Caki2 (cell line): ENCODE measurements around the gene UAP1L1. TPM values are rescaled to one million over a fixed set of nuclear protein-coding genes. Genes with fewer than 3 reads are reported as not detected.
A peak's percentile ranks its signal among the peaks of the same experiment; 100 is the strongest.
"Not testable (repeated sequence)": the region's sequence is repeated elsewhere in the genome, so short reads cannot be mapped to it uniquely, and the experiment has no call there.

Experiments used
- DNase-seq: peaks from one replicate; pipeline ENCODE4 v3.0.0-alpha.2; 2015; ENCODE audit warnings: low read depth
- in situ Hi-C: cut with HindIII; loops from 2 replicates; pipeline ENCODE4 v1.10.0; 2016; ENCODE audit warnings: low sequenced_read_pairs, low pct_unique_long_range_greater_than_20kb, mixed read lengths
- total RNA-seq: library from RNA; depleted of rRNA; stranded (reverse); fragments of >200 nt; shearing (Covaris generic); gene quantifications from 2 replicates; pipeline ENCODE4 v1.2.3, GENCODE V29; 2014; ENCODE audit warnings: low replicate concordance; rRNA removed

UAP1L1 gene, protein sequence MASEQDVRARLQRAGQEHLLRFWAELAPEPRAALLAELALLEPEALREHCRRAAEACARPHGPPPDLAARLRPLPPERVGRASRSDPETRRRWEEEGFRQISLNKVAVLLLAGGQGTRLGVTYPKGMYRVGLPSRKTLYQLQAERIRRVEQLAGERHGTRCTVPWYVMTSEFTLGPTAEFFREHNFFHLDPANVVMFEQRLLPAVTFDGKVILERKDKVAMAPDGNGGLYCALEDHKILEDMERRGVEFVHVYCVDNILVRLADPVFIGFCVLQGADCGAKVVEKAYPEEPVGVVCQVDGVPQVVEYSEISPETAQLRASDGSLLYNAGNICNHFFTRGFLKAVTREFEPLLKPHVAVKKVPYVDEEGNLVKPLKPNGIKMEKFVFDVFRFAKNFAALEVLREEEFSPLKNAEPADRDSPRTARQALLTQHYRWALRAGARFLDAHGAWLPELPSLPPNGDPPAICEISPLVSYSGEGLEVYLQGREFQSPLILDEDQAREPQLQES
- 2.1 and 2.3 TPM in 2 replicates for total RNA-seq

DNA sequence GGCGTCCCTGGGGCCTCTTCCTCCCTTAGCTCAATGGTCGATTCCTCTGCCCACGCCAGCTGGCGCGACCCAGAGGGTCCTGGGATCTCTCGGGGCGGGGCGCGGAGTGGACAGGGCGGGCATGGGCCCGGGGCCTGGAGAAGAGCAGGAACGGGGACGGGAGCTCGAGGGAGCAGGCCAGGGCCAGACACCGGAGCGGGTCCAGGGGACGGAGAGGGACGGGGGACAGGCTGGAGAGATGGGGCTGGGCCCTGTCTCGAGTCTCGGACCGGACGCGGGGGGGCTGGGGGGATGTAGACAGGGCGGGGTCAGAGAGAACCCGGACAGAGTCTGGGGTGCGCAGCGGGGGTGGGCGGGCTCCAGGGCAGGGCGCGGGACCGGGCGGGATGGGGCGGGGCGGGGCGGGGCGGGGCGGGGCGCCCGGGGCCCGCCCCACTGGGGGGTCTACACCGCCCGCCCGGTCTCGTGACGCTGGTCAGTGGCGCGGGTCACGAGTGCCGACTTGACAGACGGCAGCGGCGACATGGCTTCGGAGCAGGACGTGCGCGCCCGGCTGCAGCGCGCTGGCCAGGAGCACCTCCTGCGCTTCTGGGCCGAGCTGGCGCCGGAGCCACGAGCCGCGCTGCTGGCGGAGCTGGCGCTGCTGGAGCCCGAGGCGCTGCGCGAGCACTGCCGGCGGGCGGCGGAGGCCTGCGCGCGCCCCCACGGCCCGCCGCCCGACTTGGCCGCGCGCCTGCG, at the start of gene UAP1L1:
Gene UAP1L1, plus strand, starts transcription at position 508 of the 738 bp plus-strand sequence. Its CDS starts 16 bp downstream, at position 524.
- in situ Hi-C loops = no loop called here
- no peak for DNase-seq

DNA sequence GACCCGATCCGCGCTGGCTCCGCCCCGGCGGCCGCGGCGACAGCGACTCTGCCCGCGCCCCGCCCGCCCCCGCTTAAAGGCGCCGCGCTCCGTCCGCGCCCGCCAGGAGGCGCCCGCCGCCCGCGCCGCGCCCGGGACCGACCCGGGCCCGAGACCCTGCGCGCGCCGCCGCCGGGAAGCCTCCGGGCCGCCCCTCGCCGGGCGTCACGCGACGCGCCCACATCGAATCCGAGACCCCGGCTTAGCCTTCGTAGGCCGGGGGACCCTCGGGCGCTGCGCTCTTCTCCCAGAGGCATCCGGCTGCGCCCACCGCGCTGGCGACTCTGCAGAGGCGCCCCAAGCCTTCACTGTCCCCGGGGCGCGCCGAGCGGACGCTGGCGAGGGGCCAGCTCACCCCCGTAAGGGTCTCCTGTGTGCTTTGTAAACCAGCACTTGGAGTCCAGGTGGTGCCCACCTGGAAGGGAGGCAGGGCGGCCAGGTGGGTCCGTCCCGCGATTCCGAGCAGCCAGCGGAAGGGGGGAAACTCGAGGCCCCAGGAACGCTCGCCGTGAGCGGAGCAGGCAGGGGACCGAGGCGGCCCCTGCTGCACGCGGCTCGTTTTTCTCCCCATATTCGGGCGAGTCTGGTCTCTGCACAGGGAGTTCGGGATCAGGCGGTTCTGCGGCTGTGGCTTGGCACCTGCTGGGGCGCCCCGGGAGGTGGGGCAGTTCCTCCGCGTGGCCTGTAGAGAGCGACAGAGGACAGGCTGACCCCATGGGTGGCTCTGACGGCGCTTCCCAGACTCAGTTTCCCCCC, 48.9 kb upstream of the UAP1L1 start:
- in situ Hi-C loops = no loop called here

DNA sequence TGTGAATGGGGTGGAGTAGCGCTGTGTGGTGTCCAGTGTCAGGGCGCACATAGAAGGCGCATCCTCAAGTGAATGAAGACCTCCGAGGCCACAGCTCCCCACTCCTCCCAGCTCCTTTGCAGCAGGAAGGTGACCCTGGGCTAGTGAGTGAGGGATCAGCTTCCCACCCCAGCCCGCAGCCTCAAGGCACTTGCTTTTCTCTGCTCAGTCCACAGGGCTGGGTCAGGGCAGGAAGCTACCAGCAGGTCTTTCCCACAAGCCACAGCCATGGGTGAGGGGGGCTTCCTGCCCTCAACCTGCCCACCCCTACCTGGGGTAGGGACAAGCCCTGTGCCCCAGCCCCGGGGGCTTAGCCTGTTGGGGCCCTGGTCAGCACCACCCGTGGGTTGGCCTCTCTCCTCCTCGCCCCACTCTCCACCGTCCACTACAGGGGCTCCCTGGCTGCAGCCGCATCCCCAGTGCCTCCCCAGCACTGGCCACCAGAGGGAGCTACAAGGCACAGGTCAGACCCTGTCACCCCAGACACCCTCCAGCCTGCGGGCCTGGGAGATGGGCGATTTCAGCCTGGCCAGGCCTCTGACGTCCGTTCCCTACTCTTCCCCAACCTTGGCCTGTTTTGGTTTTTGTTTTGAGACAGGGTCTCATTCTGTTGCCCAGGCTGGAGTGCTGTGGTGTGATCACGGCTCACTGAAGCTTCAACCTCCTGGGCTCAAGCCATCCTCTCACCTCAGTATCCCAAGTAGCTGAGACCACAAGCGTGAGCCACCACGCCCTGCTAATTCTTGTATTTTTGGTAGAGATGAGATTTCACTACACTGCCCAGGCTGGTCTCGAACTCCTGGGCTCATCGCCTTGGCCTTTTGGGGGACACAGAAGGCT, 48.0 kb upstream of the UAP1L1 start:
- in situ Hi-C loops = no loop called here
- DNase-seq = peak; percentile 52

More for the DNA sequence above, 48.9 kb upstream of the UAP1L1 start:
- DNase-seq = peak; percentile 43

- in situ Hi-C loops = no loop called here
- no peak for DNase-seq
Observed at GRCh38 chr9:137030006-137030405, 47.3 kb upstream of the UAP1L1 start.

GRCh38 chr9:137030538-137031527, 46.5 kb upstream of the UAP1L1 start:
- DNase-seq = no peak

DNA sequence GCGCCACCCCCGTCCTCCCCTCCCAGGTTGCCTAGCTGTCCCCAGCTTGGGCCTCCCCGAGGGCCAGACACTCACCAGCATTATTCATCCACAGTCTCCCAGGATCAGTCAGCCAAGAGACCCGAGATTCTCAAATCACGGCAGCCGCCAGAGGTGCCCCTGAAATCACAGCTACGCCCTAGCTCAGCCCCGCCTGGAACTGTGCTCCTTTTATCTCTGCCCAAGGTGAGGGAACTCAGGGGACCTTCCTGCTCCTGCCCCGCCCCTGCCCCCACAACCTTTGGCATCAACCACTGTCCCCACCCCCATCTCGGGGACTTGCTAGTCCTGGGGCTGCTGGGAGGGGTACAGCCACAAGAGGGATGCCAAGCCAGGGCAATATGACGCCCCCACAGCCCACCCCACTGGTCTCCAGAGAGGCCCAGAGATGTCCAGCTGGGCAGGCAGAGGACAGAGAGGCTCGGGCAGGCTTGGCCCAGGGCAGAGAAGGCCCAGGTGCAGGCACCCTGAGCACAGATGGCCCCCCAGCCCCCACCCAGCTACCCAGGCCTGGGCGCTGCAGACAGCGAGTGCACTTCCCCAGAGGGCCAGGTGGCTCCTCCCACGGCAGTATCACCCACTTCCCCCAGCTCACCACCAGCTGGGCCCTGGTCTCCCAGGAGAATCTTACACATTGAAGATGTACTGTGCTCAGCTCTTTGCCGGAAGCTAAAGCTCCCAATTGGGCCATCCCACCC, 45.2 kb upstream of the UAP1L1 start, which contains the start of gene FUT7:
Gene FUT7, minus strand, starts transcription at position 185 of the 737 bp plus-strand sequence. Its CDS starts 97 bp downstream, at position 88.
- DNase-seq = no peak
- in situ Hi-C loops = no loop called here

More at GRCh38 chr9:137030538-137031527, 46.5 kb upstream of the UAP1L1 start:
- in situ Hi-C loops = no loop called here

- DNase-seq = no peak
- in situ Hi-C loops = no loop called here
Observed at GRCh38 chr9:137032858-137033257, 44.5 kb upstream of the UAP1L1 start.

DNA sequence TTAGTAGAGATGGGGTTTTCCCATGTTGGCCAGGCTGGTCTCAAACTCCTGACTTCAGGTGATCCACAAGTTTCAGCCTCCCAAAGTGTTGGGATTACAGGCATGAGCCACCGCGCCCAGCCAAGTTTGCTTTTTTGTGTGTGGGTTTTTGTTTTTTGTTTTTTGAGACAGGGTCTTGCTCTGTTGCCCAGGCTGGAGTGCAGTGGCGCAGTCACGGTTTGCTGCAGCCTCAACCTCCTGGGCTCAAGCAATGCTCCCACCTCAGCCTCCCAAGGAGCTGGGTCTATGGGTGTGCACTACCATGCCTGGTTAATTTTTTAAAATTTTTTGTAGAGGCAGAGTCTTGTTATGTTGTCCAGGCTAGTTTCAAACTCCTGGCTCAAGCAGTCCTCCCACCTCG, 43.8 kb upstream of the UAP1L1 start:
- DNase-seq, in situ Hi-C loops: not testable (repeated sequence)

DNA sequence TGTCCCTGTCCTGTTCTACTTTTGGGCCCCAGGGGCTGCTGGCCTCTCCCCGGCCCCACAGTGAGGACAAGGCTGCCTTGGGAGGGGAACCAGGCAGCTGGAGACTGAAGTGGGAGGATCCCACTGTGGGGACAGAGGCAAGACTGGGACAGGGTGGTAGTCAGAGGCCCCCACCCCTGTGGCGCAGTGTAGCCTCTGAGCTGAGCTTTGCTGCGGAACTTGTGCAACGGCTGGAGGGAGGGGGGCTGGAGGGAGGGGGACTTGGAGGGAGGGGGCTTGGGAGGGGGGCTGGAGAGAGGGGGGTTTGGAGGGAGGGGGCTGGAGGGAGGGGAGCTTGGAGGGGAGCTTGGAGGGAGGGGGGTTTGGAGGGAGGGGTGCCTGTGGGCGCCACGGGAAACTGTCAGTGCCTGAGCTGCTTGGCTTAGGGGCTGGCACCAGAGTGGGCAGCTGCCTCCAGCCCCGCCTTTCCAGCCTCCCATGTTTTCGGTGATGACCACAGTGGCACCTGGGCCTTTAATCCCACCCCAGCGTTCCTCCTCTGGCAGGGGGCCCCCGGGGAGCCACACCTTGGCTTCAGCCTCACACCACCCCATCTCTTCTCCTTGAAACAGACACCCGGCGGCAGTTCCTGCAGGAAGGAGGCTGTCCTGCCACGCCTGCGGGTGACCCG, 43.1 kb upstream of the UAP1L1 start:
- in situ Hi-C loops = no loop called here
- no peak for DNase-seq

DNA sequence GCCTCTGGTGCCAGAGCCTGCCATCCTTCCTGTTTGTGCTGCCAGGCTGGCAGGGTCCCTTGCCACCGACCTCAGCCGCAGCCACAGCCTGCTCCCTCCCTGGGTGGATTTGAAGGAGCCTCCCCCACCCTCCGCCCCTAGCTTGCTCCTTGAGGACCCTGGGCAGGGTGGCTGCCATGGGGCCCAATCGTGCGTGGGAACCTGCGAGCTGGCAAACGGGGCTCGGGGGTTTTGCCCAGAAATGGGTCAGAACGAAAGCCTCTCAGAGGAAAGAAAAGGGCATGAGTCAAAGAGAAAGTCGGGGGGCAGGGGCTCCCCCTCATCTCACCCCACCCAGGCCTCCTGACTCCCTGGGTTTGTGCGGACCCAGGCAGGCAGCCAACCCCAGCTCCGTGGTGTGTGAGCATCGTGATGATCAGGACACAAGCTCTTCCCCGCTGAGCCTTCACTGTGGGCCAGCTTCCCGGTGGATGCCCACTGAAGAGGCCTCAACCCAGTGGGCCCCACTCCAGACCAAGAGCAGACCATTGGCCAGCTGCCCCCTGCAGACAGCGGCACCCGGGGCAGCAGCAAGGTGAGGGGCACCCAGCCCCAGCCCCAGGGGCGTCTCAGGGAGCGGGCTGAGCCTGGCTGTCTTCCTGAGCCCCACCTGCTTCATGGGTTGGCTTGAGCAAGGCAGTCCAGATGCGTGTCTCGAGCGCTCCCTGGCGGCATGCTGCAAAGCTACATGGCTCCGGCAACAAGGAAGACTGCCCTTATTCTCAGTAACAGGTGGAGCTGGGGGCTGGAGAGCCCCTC, 42.4 kb upstream of the UAP1L1 start:
- DNase-seq = peak; percentile 58
- in situ Hi-C loops = no loop called here

DNA sequence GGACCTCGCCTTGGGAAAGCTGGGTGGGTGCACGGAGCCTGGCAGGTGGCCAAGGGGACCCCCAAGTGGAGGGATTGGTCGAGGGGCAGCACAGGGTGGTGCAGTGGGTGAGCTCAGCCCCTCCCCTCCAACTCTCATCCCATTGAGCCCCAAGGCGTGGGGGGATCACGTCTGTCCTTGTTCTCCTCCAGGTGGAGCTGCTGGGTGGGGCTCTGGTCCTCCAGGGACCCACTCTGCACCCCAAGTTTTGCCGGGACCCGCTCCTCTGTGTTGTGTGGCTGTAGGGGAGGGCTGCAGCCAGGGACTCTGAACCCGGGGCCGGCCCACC, 41.8 kb upstream of the UAP1L1 start:
- in situ Hi-C loops = no loop called here
- no peak for DNase-seq

DNA sequence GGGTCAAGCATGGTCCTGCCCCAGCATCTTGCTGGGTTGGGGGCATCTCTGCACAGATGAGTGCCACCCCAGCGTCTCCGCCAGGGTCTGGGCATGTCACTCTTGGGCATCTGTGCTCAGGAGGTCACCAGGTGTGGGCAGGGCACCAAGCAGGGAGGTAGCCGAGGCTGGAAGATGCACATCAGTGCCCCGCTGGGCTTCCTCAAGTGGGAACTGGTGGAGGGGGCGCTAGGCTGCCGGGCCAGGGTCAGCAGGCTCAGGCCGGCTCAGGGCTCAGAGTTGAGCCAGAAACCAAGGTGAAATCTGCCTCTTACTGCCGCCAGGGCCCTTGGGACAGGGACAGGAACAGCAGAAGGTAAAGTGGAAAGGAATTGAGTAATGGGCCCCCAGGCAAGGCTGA, 41.4 kb upstream of the UAP1L1 start:
- DNase-seq = no peak
- in situ Hi-C loops = no loop called here

GRCh38 chr9:137037035-137037434, 40.3 kb upstream of the UAP1L1 start:
- in situ Hi-C loops = no loop called here
- no peak for DNase-seq

DNA sequence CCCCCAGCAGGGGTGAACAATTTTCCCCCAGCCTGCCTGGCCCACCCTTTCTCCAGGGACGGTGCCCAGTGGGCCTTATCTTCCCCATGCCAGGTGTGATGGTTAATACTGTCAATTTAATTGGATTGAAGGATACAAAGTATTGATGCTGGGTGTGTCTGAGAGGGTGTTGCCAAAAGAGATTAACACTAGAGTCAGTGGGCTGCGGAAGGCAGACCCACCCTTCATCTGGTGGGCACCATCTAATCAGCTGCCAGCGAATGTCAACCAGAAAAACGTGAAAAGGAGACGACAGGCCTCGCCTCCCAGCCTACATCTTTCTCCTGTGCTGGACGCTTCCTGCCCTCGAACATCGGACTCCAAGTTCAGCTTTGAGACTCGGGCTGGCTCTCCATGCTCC, 39.8 kb upstream of the UAP1L1 start:
- no peak for DNase-seq
- in situ Hi-C loops = no loop called here

- no peak for DNase-seq
Observed at GRCh38 chr9:137038916-137039315, 38.4 kb upstream of the UAP1L1 start.

More at GRCh38 chr9:137038916-137039315, 38.4 kb upstream of the UAP1L1 start:
- in situ Hi-C loops = no loop called here
